Measurements from ENCODE around the gene MAU2. TPM values are rescaled to one million over a fixed set of nuclear protein-coding genes. Genes with fewer than 3 reads are reported as not detected.

Gene MAU2
- total RNA-seq, 1 experiment from 2014 or later: 48.4 TPM

GRCh38 chr19:19356500-19356899, 35.9 kb downstream of the MAU2 start:
- no peak overlapping the region for H2AK5ac ChIP-seq (ENCODE audit: insufficient read length, low read length)

More at GRCh38 chr19:19356500-19356899, 35.9 kb downstream of the MAU2 start:
- Histone ChIP-seq H3K79me2 (ENCODE audit: insufficient read depth, low read length) (no peaks in the 10 kb centered on the region), H3T11ph (ENCODE audit: low read length) (no peak overlapping the region), H3K4ac (ENCODE audit: low read depth, low read length) (no peak overlapping the region), H3K14ac (ENCODE audit: insufficient read depth, low read length) (no peak overlapping the region), H2BK20ac (ENCODE audit: low read depth, low read length, poor library complexity, severe bottlenecking) (no peak overlapping the region), H3K23ac (ENCODE audit: insufficient read length, low read depth, low read length) (no peak overlapping the region), H3K79me1 (ENCODE audit: insufficient read depth, low read depth, low read length, poor library complexity, severe bottlenecking) (no peaks in the 10 kb centered on the region), H2BK5ac (ENCODE audit: insufficient read length, low read length) (no peak overlapping the region), H3K56ac (ENCODE audit: insufficient read length, low read depth, low read length) (no peak overlapping the region), H3K4me2 (ENCODE audit: insufficient read depth, insufficient read length, low read length) (no peak overlapping the region), H3K27me3 (ENCODE audit: insufficient read depth, low read length) (no peaks in the 10 kb centered on the region), H3K23me2 (ENCODE audit: insufficient read length, low read depth, low read length, poor library complexity, severe bottlenecking) (no peaks in the 10 kb centered on the region), H2BK120ac (ENCODE audit: low read depth, low read length, poor library complexity, severe bottlenecking) (no peak overlapping the region), H4K91ac (ENCODE audit: insufficient read length, low read depth, low read length) (no peak overlapping the region), H2AFZ (ENCODE audit: low read length) (no peak overlapping the region), H3K18ac (ENCODE audit: insufficient read length, low read depth, low read length) (no peak overlapping the region), H4K8ac (replicated peaks; ENCODE audit: insufficient read length, low read depth, low read length) (no peak overlapping the region), H4K5ac (ENCODE audit: insufficient read length, low read depth, low read length) (no peak overlapping the region), H2BK15ac (ENCODE audit: low read depth, low read length) (no peak overlapping the region), H3K4me1 (ENCODE audit: insufficient read depth, low read length) (no peaks in the 10 kb centered on the region; the same call in 1 of the 2 replicates), H4K20me1 (ENCODE audit: control insufficient read depth, insufficient read depth, insufficient read length) (no peaks in the 10 kb centered on the region), H3K27ac (ENCODE audit: insufficient read length, low read depth, low read length) (no peak overlapping the region), H2BK12ac (ENCODE audit: insufficient read length, low read depth, low read length) (no peak overlapping the region), H3K9me3 (ENCODE audit: control insufficient read depth, low read depth, low read length) (no peaks in the 10 kb centered on the region), H3K9ac (ENCODE audit: extremely low read depth, insufficient read length, low read length) (no peak overlapping the region)
- no peaks in the 10 kb centered on the region for H3K4me1 Mint-ChIP-seq
- H3K36me3 Mint-ChIP-seq (ENCODE audit: insufficient read depth in 1 of 3, low read depth in 3 of 3): peaks cover 15 to 32% (median 29%) of the 10 kb centered on the region in 3 experiments
- no peak overlapping the region for H3K4me3 Mint-ChIP-seq
- no peaks in the 10 kb centered on the region for H3K9me3 Mint-ChIP-seq
- H3K27me3 Mint-ChIP-seq (ENCODE audit: low read depth): no peaks in the 10 kb centered on the region; the same call in 1 of the 2 replicates
- WGBS (ENCODE audit: extremely low coverage, insufficient read length, low lambda C conversion rate): no CpG with 5 or more reads among the region's 11 CpGs
- H3K27ac Mint-ChIP-seq: no peak overlapping the region
- TF ChIP-seq CTCF (conservative IDR thresholded peaks at IDR 0.05): no peak
- DNase-seq: no peak

Measured in H9 (cell line).